Measurements from ENCODE around the gene TBC1D30.

TBC1D30 gene

GRCh38 chr12:64918801-64919200, 94.4 kb downstream of the TBC1D30 start:
- ATAC-seq (ENCODE audit: low read depth) (no peak), DNase-seq (ENCODE audit: low spot score) (no peak)
- Histone ChIP-seq H3K27ac (ENCODE audit: poor library complexity, severe bottlenecking) (no peak overlapping the region), H3K4me1 (ENCODE audit: insufficient read depth, poor library complexity, severe bottlenecking) (no peaks in the 10 kb centered on the region), H3K27me3 (ENCODE audit: insufficient read depth, poor library complexity, severe bottlenecking) (no peaks in the 10 kb centered on the region), H3K4me3 (ENCODE audit: severe bottlenecking) (no peak overlapping the region), H3K9me3 (ENCODE audit: severe bottlenecking) (no peaks in the 10 kb centered on the region), H3K36me3 (ENCODE audit: low read depth) (no peaks in the 10 kb centered on the region)
- TF ChIP-seq, protein P1, sequence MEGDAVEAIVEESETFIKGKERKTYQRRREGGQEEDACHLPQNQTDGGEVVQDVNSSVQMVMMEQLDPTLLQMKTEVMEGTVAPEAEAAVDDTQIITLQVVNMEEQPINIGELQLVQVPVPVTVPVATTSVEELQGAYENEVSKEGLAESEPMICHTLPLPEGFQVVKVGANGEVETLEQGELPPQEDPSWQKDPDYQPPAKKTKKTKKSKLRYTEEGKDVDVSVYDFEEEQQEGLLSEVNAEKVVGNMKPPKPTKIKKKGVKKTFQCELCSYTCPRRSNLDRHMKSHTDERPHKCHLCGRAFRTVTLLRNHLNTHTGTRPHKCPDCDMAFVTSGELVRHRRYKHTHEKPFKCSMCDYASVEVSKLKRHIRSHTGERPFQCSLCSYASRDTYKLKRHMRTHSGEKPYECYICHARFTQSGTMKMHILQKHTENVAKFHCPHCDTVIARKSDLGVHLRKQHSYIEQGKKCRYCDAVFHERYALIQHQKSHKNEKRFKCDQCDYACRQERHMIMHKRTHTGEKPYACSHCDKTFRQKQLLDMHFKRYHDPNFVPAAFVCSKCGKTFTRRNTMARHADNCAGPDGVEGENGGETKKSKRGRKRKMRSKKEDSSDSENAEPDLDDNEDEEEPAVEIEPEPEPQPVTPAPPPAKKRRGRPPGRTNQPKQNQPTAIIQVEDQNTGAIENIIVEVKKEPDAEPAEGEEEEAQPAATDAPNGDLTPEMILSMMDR (IDR thresholded peaks at IDR 0.05; ENCODE audit: poor library complexity, severe bottlenecking): no peak

GRCh38 chr12:64922853-64923252, 98.4 kb downstream of the TBC1D30 start:
- TF ChIP-seq, protein P1 (IDR thresholded peaks at IDR 0.05; ENCODE audit: poor library complexity, severe bottlenecking): no peak
- DNase-seq (ENCODE audit: low spot score): no peak
- Histone ChIP-seq H3K27me3 (ENCODE audit: insufficient read depth, poor library complexity, severe bottlenecking) (no peaks in the 10 kb centered on the region), H3K27ac (ENCODE audit: poor library complexity, severe bottlenecking) (no peak overlapping the region), H3K4me3 (ENCODE audit: severe bottlenecking) (no peak overlapping the region), H3K36me3 (ENCODE audit: low read depth) (no peaks in the 10 kb centered on the region), H3K9me3 (ENCODE audit: severe bottlenecking) (no peaks in the 10 kb centered on the region), H3K4me1 (ENCODE audit: insufficient read depth, poor library complexity, severe bottlenecking) (no peaks in the 10 kb centered on the region)
- ATAC-seq (ENCODE audit: low read depth): no peak

- Histone ChIP-seq H3K4me1 (ENCODE audit: insufficient read depth, poor library complexity, severe bottlenecking) (no peaks in the 10 kb centered on the region), H3K27me3 (ENCODE audit: insufficient read depth, poor library complexity, severe bottlenecking) (no peaks in the 10 kb centered on the region), H3K36me3 (ENCODE audit: low read depth) (no peaks in the 10 kb centered on the region), H3K9me3 (ENCODE audit: severe bottlenecking) (no peaks in the 10 kb centered on the region), H3K27ac (ENCODE audit: poor library complexity, severe bottlenecking) (no peak overlapping the region), H3K4me3 (ENCODE audit: severe bottlenecking) (no peak overlapping the region)
- TF ChIP-seq, protein P1 (IDR thresholded peaks at IDR 0.05; ENCODE audit: poor library complexity, severe bottlenecking): no peak
- ATAC-seq (ENCODE audit: low read depth) (no peak), DNase-seq (ENCODE audit: low spot score) (no peak)
These were observed 99.1 kb downstream of the TBC1D30 start for GRCh38 chr12:64923536-64923935.

Data from RWPE2 (cell line).